NCI-H446 treated with DMSO at 0.1 percent for 48 hours (cell line): ENCODE data around the gene GNS.
"Not testable (repeated sequence)": the region's sequence is repeated elsewhere in the genome, so short reads cannot be mapped to it uniquely, and the experiment has no call there.

Experiments used
- DNase-seq: peaks from one replicate; lab custom pipeline; 2025; lab: John Stamatoyannopoulos, UW

The GNS gene

DNA sequence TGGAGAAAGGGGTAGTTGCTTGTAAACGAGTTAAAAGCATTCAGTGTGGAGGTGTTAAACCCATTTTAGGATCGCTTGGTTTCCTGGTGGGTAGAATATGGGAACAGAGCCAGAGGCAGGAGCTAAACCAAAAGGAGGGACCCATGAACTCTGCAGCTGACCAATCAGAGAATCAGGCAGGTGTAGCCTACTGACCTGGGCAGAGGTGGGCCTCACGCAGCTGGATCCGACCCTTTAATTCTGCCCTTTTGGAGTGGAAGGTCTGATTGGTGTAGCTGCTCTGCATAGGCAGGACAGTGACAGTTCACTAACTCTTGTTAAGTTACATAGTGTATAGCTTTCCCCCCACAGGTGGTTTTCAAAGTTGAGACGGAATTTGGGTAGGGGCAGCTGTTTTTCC is 63.7 kb downstream of the GNS start:
- no peak for DNase-seq

DNA sequence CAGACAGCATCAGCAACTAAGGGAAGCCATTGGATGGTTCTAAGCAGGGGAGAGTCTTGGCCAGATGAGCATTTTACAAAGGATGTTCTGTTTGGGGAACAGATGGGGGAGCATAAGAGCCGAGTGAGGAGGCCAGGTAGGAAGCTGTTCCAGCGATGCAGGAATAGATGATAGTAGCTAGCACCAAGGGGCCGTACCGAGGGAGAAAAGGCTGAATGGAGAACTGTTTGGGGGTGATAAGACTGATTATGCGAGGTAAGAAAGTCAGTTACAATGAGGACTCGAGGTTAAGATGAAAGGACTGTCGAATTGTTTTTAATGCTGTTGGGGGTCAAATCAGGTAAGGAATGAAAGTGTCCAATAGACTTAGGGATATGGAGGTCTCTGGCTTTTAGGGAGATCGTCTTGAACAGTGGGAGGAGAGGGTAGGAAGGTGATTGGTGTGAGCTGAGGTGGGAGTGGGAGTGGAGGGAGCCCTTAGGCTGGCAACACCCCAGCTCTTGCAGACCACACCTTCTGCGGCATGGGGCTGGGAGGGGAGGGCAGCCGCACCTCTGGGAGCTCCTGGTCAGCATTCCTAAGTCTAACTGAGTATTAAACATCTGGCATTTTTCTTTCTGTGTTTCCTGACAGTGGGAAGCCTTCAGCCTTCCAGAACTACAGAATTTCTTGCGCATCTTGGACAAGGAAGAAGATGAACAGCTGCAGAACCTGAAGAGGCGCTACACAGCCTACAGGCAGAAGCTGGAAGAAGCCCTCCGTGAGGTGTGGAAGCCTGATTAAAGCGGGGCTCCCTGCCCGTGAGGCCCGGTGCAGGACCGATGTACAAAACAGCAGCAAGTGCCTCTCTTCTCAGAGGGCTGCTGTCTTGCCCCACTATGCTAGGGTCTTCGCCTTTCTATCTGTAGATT is 64.8 kb downstream of the GNS start:
- DNase-seq = no peak

DNA sequence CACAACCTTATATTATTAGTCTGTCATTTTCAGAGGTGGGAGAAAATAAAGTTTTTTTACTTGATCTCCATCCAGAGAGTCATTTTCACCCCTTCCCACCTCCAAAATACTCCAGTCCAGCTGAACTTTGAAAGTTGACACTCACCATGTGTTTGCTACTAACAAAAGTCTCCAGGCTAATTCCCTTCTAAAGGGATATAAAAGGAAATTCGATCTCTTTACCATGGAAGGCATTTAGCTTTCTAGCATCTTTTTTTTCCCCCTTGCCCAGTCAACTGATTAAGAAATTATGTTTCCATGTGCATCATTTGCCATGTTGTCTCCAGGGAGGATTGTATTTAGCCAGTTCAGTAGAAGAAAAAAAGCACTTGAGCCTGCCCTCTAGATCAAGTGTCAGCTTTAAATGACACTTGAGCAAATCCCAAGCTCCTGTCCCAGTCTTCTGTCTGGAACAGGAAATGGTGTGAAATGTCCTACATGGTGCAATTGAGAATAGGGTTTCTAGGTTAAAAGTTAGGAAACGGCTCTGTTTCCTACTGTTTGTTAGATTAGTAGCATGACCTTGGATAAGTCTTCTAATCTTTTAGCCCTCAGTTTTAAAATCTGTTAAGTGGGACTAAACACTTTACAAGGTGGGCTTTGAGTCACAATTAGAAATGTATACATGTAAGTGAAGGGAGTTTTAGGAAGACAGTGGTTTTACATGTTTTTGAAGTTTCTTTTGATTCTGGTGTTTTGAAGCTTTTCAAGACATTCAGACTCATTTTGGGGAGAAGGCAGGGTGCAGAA is 67.2 kb downstream of the GNS start:
- peak; percentile 19 for DNase-seq

DNA sequence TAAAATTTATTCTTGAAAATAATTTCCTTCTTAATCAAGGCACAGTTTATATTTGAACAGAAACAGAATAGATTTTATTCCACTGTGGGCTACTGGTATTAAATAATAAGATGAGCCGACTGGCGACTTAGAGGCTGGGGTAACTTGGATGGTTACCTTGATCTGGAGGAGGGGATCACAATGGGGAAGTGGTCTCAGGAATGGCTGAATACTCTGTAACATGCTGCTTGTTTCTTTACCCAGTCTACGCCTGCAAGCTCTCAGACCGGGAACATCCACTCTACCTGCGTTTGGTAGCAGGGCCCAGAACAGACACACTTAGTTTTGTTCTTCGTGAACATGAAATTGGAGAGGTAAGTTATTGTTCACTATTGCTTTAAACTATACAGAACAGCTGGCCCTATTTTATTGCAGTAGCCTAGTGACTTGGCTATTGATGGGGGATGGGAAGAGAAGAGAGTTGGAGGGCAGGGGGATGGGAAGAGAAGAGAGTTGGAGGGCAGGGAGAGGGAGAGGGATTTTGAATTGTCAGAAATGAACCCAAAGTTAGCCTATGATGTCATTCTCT is 67.9 kb downstream of the GNS start:
- no peak for DNase-seq

GRCh38 chr12:64690236-64690635 is 69.0 kb downstream of the GNS start:
- DNase-seq = not testable (repeated sequence)

DNA sequence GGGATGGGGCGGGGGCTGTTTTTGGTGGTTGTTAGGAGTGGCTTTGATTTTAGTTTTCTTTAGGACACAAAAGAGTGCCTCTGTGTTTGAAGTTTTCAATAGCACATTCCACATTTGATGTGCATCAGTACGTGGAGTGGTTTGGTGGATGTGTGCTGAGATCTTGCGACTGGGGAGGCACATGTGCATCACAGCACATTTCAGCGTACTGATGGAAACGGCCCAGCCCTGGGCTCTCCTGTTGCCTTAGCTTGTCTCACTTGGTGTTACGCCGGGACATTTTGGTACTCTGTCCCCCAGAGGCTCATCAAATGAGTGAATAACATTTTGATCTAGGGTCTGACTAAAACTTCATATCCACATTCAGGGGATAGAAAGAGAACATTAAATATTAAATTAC is 70.5 kb downstream of the GNS start:
- no peak for DNase-seq

GRCh38 chr12:64688219-64688618 is 71.0 kb downstream of the GNS start:
- no peak for DNase-seq

DNA sequence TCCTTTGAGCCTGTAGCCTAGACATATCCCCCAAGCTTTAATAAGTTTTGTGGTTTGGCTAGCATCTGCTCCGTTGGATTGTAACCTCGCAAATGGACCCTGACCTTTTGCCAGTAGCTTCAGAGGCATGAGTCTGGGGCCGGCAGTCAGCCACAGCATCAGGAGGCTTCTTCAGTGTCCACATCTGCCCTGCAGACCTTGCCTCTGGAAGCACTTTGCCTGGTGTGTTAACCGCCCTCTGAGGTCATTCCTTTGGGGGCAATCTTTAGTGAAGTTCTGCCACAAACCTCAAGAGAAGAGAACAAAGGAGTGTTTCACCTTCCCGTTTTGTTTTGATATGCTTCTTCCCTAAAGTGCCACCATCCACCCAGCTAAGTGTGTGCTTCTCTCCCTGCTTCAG is 71.4 kb downstream of the GNS start:
- no peak for DNase-seq

DNA sequence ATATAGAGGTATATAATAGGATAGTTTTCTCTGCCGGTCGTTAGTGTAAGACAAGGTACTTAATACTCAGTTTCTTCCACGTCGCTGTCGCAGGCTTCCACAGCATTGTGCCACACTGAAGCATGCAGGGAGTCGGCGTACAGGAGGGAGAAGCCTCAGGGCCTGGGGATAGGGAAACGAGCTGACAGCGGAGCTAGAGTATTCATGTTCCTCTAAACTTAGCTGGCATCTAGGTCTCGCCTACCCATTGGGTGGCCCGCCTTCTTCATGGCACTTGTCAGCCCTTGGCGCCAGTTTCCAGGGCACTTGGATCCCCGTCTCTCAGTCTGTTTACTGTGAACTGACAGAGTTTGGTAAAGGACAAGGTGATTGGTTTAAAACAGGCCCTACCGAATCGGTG is 73.6 kb downstream of the GNS start:
- no peak for DNase-seq

DNA sequence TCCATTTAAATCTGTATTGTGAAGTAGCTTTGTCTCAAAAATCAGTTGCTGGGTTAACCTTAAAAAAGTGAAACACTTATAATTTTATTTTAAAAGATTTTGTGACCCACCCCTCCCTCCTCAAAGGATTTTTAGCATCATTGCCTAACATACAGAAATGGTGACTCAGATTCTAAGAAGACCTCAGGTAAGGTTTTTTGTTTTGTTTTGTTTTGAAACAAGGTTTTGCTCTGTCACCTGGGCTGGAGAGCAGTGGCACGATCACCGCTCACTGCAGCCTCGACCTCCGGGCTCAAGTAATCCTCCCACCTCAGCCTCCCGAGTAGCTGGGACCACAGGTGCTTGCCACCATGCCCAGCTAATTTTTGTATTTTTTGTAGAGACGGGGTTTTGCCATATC is 74.2 kb downstream of the GNS start:
- DNase-seq = no peak

GRCh38 chr12:64683816-64684543 is 75.2 kb downstream of the GNS start:
- no peak for DNase-seq

DNA sequence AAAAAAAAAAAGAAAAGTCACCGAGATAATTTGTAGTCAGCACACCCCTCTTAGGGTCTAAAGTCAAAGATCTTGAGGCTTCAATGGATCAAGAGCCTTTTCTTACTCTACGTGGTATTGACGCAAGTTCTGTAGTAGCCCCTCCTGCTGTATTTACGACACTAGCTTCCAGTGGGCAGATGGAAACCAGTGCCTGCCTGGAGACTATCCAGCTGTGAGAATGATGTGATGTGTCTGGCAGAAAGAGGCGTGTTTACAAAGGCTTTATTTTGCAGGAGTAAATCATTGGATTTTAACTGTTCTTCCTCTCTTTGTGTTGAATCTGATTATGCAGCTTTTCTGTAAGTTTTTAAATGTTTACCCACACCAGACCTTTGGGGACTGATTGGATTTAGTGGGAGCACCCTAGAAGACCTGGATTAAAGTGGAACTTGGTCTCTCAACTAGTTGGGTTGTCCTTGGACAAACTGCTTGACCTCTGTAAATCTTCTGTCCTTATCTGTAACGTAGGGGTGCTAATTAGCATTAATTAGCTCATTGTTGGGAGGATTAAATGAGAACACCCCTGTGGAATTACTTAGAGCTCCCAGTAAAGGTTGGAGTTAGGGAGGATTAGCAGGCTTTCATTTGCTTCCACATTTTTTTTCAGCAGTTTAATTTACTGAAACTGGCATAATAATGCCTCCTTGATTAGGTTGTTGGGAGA is 76.5 kb downstream of the GNS start:
- DNase-seq = peak; percentile 86

DNA sequence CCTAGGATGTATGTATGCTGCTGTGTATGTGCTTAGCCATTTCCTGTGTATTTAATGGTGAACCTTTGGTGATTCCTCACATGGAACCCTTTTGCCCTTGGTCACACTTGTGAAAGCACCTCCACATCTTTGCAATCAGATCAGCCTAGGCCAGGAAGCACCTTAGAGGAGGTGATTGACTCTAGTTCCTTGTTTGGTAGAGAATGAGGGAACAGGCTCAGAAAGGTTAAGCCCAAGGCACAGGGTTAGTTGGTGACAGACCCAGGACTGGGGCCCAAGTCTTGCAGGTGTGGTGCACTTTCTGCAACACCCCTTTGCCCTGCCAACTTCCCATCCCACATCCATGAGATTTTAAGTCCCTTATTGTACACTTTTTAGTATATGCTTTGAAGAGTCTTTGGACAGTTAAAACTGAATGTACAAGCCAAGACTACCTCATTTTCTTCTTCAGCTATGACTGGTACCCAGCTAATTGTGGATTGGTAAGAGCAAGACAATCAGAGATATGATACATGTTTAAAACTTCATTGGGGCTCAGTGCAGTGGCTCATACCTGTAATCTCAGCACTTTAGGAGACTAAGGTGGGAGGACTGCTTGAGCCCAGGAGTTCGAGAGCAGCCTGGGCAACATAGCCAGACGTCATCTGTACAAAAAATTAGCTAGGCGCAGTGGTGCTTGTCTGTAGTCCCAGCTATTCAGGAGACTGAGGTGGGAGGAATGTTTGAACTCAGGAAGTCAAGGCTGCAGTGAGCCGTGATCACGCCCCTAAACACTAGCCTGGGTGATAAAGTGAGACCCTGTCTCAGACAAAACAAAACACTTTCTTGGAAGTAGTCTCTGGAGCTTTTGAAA is 77.8 kb downstream of the GNS start:
- no peak for DNase-seq

- no peak for DNase-seq
These were observed 79.0 kb downstream of the GNS start for GRCh38 chr12:64680235-64680634.

GRCh38 chr12:64679487-64680001 is 79.7 kb downstream of the GNS start:
- DNase-seq = peak; percentile 80

- no peak for DNase-seq
These were observed 80.4 kb downstream of the GNS start for GRCh38 chr12:64678835-64679234.

- DNase-seq = no peak
These were observed 81.0 kb downstream of the GNS start for GRCh38 chr12:64678248-64678647.

- peak; percentile 22 for DNase-seq
These were observed 83.4 kb downstream of the GNS start for GRCh38 chr12:64675795-64676194.

DNA sequence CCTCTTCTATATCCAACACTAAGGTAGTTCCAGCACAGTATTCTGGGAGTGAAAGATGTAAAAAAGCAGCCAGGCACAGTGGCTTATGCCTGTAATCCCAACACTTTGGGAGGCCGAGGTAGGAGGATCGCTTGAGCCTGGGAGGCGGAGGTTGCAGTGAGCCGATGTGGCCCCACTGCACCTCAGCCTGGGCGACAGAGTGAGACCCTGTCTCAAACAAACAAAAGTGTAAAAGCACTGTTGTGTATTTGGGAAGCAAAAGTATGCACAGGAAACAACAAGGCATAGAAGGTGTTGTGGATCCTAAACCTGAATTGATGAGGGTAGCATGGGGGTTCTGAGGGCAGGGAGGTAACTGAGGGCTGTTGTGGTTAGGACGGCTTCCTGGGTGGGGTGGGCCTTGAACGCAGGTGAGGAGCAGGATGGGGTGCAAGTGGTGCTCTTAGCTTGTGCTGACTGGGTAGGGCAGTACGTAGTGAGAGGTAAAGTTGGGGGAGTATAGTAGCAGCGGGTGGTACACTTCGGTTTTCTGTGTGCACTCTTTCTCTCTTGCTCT is 84.8 kb downstream of the GNS start:
- no peak for DNase-seq
